ENCODE measurements around the gene ARHGAP9.

Gene ARHGAP9

DNA sequence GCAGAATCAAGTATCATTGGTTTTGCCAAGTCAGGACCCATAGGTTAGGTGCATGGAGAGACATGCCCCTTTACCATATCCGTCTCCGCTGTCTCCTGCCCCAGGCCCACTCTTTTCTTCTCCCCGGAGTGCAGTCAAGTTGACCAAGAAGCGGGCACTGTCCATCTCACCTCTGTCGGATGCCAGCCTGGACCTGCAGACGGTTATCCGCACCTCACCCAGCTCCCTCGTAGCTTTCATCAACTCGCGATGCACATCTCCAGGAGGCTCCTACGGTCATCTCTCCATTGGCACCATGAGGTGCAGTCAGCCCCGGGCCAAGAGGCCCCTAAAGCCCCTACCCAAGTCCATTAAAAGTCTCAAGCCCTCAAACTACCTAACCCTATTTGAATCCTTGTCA lies 15.1 kb downstream of the ARHGAP9 start:
- H3K4me2 ChIP-seq (ENCODE audit: low read length) = no peak overlapping the region
- peaks cover 5% of the 10 kb centered on the region; the same call in 1 of the 2 replicates for H3K27me3 ChIP-seq (ENCODE audit: control insufficient read depth, low read length)
- H3K79me2 ChIP-seq (ENCODE audit: control insufficient read depth, low read length) = no peaks in the 10 kb centered on the region
- peaks cover 3% of the 10 kb centered on the region; the same call in 1 of the 2 replicates for H3K36me3 ChIP-seq (ENCODE audit: control insufficient read depth, low read length)
- H3K4me1 ChIP-seq (ENCODE audit: control insufficient read depth, low read length) = peaks cover 39% of the 10 kb centered on the region
- no peak overlapping the region for H3K4me3 ChIP-seq (ENCODE audit: low read length)
- TF ChIP-seq, protein P1, sequence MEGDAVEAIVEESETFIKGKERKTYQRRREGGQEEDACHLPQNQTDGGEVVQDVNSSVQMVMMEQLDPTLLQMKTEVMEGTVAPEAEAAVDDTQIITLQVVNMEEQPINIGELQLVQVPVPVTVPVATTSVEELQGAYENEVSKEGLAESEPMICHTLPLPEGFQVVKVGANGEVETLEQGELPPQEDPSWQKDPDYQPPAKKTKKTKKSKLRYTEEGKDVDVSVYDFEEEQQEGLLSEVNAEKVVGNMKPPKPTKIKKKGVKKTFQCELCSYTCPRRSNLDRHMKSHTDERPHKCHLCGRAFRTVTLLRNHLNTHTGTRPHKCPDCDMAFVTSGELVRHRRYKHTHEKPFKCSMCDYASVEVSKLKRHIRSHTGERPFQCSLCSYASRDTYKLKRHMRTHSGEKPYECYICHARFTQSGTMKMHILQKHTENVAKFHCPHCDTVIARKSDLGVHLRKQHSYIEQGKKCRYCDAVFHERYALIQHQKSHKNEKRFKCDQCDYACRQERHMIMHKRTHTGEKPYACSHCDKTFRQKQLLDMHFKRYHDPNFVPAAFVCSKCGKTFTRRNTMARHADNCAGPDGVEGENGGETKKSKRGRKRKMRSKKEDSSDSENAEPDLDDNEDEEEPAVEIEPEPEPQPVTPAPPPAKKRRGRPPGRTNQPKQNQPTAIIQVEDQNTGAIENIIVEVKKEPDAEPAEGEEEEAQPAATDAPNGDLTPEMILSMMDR (IDR thresholded peaks at IDR 0.05; ENCODE audit: low read depth, low read length, poor library complexity, severe bottlenecking) = no peak
- TF ChIP-seq EZH2phosphoT487 (IDR thresholded peaks at IDR 0.05; ENCODE audit: borderline replicate concordance, low read length) = no peak
- H3F3A ChIP-seq (ENCODE audit: control insufficient read depth, insufficient read depth) = peaks cover 13% of the 10 kb centered on the region; the same call in 1 of the 2 replicates
- no peak overlapping the region for H3K27ac ChIP-seq (ENCODE audit: low read depth, low read length)
- H3K9me2 ChIP-seq (replicated peaks; ENCODE audit: control insufficient read depth, low read length) = no peaks in the 10 kb centered on the region
- H4K20me1 ChIP-seq (ENCODE audit: control insufficient read depth, insufficient read depth, low read depth, low read length) = no peaks in the 10 kb centered on the region
- no peaks in the 10 kb centered on the region for H3K9me3 ChIP-seq (ENCODE audit: control insufficient read depth, insufficient read depth, low read length)

DNA sequence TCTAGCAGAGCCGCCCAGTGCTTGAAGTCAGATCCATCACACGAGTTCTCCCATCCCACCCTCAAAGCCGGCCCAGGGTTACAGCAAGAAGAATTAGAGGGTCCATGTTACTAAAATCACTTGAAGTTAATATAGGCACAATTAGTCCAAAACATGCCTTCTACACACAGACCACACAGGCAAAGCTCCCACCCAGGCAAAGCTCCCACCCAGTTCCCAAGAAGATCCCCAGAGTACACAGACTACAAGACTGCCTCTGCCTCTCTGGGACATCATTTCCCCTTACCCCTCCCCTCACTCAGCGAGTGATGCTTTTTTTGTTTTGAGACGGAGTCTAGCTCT lies 16.8 kb downstream of the ARHGAP9 start:
- H3K4me1 ChIP-seq (ENCODE audit: control insufficient read depth, low read length) = peaks cover 44% of the 10 kb centered on the region
- H3F3A ChIP-seq (ENCODE audit: control insufficient read depth, insufficient read depth) = peaks cover 17% of the 10 kb centered on the region; the same call in 1 of the 2 replicates
- H3K36me3 ChIP-seq (ENCODE audit: control insufficient read depth, low read length) = no peaks in the 10 kb centered on the region
- no peaks in the 10 kb centered on the region for H3K9me3 ChIP-seq (ENCODE audit: control insufficient read depth, insufficient read depth, low read length)
- H3K79me2 ChIP-seq (ENCODE audit: control insufficient read depth, low read length) = no peaks in the 10 kb centered on the region
- no peaks in the 10 kb centered on the region for H3K9me2 ChIP-seq (replicated peaks; ENCODE audit: control insufficient read depth, low read length)
- H3K4me3 ChIP-seq (ENCODE audit: low read length) = peak overlapping the region; percentile 83
- peaks cover 5% of the 10 kb centered on the region; the same call in 1 of the 2 replicates for H3K27me3 ChIP-seq (ENCODE audit: control insufficient read depth, low read length)
- no peak overlapping the region for H3K27ac ChIP-seq (ENCODE audit: low read depth, low read length)
- H3K4me2 ChIP-seq (ENCODE audit: low read length) = peak overlapping the region; percentile 92
- no peaks in the 10 kb centered on the region for H4K20me1 ChIP-seq (ENCODE audit: control insufficient read depth, insufficient read depth, low read depth, low read length)
- no peak for TF ChIP-seq EZH2phosphoT487 (IDR thresholded peaks at IDR 0.05; ENCODE audit: borderline replicate concordance, low read length)
- TF ChIP-seq, protein P1 (IDR thresholded peaks at IDR 0.05; ENCODE audit: low read depth, low read length, poor library complexity, severe bottlenecking) = no peak

DNA sequence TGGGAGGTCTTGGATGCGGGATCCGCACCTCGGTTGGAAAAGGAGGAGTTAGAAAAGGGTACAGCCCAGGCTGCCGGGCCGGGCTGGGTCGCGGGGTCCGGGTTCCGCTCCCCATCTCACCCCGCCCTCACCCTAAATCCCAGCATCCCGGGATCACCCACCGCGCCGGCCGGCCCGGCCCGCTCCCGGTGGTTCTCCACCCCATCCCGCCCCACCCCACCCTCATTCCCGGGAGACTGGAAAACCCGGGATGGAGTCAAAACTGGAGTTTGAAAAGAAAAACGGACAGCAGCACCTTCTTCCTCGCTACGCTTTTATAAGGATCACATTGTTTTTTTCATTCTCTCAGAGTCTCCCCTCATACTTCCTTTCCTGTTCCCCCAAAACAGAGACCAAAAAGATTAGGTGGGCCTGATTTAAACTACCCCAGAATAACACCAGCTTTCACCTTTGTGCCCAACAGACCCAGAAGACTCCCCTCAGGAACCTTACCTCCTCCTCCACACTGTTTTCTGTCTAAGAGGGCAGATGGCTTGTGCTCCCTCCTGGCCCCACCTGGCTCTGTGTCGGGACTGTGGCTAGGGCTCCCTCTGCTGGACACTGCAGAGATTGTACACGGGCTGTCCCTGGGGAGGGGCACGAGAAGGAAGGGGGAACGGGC lies 17.3 kb downstream of the ARHGAP9 start:
- Histone ChIP-seq H3K27ac (ENCODE audit: low read depth, low read length) (peak overlapping the region; percentile 57), H3K4me1 (ENCODE audit: control insufficient read depth, low read length) (peaks cover 39% of the 10 kb centered on the region), H3K27me3 (ENCODE audit: control insufficient read depth, low read length) (peaks cover 5% of the 10 kb centered on the region; the same call in 1 of the 2 replicates)

More for the DNA sequence above, 17.3 kb downstream of the ARHGAP9 start:
- TF ChIP-seq, protein P1 (IDR thresholded peaks at IDR 0.05; ENCODE audit: low read depth, low read length, poor library complexity, severe bottlenecking) = peak; percentile 98
- no peak for TF ChIP-seq EZH2phosphoT487 (IDR thresholded peaks at IDR 0.05; ENCODE audit: borderline replicate concordance, low read length)
- Histone ChIP-seq H3K4me2 (ENCODE audit: low read length) (peak overlapping the region; percentile 92), H4K20me1 (ENCODE audit: control insufficient read depth, insufficient read depth, low read depth, low read length) (no peaks in the 10 kb centered on the region), H3K4me3 (ENCODE audit: low read length) (peak overlapping the region; percentile 83), H3K36me3 (ENCODE audit: control insufficient read depth, low read length) (no peaks in the 10 kb centered on the region), H3K79me2 (ENCODE audit: control insufficient read depth, low read length) (no peaks in the 10 kb centered on the region), H3K9me2 (replicated peaks; ENCODE audit: control insufficient read depth, low read length) (no peaks in the 10 kb centered on the region), H3F3A (ENCODE audit: control insufficient read depth, insufficient read depth) (peaks cover 22% of the 10 kb centered on the region; the same call in 1 of the 2 replicates), H3K9me3 (ENCODE audit: control insufficient read depth, insufficient read depth, low read length) (no peaks in the 10 kb centered on the region)
